ENCODE measurements around the gene ARL5A. TPM values are rescaled to one million over a fixed set of nuclear protein-coding genes. Genes with fewer than 3 reads are reported as not detected.

ARL5A gene
- total and polyA plus RNA-seq, 9 of the 15 experiments (the other 6 are each of a cell fraction or from before 2014, with no cell fraction given): 16.3 to 117 (median 88.4) TPM

- no peak for TF ChIP-seq CREBBP (IDR thresholded peaks at IDR 0.05; ENCODE audit: low read depth, low read length)
- TF ChIP-seq USF2 (CRISPR knock-in tag; IDR thresholded peaks at IDR 0.05): no peak
- 0 out of 2 replicates have a peak, but pooled peaks have one; percentile 52 for TF ChIP-seq HIVEP1 (CRISPR knock-in tag; IDR thresholded peaks at IDR 0.05)
- no peak for TF ChIP-seq MAFK (IDR thresholded peaks at IDR 0.05; ENCODE audit: low read length)
- no peak for TF ChIP-seq PURB (CRISPR knock-in tag; IDR thresholded peaks at IDR 0.05; ENCODE audit: low read depth)
- TF ChIP-seq ARID2 (IDR thresholded peaks at IDR 0.05): no peak
- TF ChIP-seq NRF1 (conservative IDR thresholded peaks at IDR 0.05 in 1 of 2, IDR thresholded peaks at IDR 0.05 in 1 of 2): peak; percentile 97 to 98
- TF ChIP-seq RB1 (IDR thresholded peaks at IDR 0.05; ENCODE audit: low read depth): peak; percentile 88
- no peak for TF ChIP-seq NFE2L1 (tag; IDR thresholded peaks at IDR 0.05; ENCODE audit: borderline replicate concordance, low read depth)
- peak; percentile 36 for TF ChIP-seq CHD1 (IDR thresholded peaks at IDR 0.05; ENCODE audit: low read length)
- TF ChIP-seq NR1H2 (CRISPR knock-in tag; IDR thresholded peaks at IDR 0.05): no peak
- TF ChIP-seq HNRNPH1 (optimal IDR thresholded peaks at IDR 0.05; ENCODE audit: low read depth, low read length): no peak
- no peak for TF ChIP-seq ZNF384 (IDR thresholded peaks at IDR 0.05; ENCODE audit: low read depth, low read length)
- no peak for TF ChIP-seq EZH2 (IDR thresholded peaks at IDR 0.05; ENCODE audit: borderline replicate concordance, low read depth, low read length)
- no peak; the same call in 1 of the 2 replicates for TF ChIP-seq ZNF511 (CRISPR knock-in tag; IDR thresholded peaks at IDR 0.05)
- TF ChIP-seq ATF3 (IDR thresholded peaks at IDR 0.05): peak; percentile 12; the same call in 1 of the 2 replicates
- TF ChIP-seq ATF3 (CRISPR knock-in tag; conservative IDR thresholded peaks at IDR 0.05): 0 out of 2 replicates have a peak, but pooled peaks have one; percentile 17
- no peak for TF ChIP-seq GATAD2A (IDR thresholded peaks at IDR 0.05)
- peak; percentile 35; the same call in 1 of the 2 replicates for TF ChIP-seq GABPA (tag; conservative IDR thresholded peaks at IDR 0.05; ENCODE audit: low read depth)
- no peak for TF ChIP-seq CCAR2 (IDR thresholded peaks at IDR 0.05; ENCODE audit: low read depth, low read length)
- no peak for TF ChIP-seq ZZZ3 (IDR thresholded peaks at IDR 0.05)
- no peak for TF ChIP-seq ZNF764 (CRISPR knock-in tag; IDR thresholded peaks at IDR 0.05; ENCODE audit: low read depth)
- TF ChIP-seq RBM39 (optimal IDR thresholded peaks at IDR 0.05; ENCODE audit: low read depth, low read length): no peak
- TF ChIP-seq PBX2 (CRISPR knock-in tag; IDR thresholded peaks at IDR 0.05; ENCODE audit: low read depth): no peak
- no peak for TF ChIP-seq PBX2 (tag; conservative IDR thresholded peaks at IDR 0.05; ENCODE audit: low read depth)
Observed at GRCh38 chr2:151828143-151828889, at the start of gene ARL5A (continued).

Measured in K562 (cell line).